GM18505 (cell line): ENCODE measurements around the gene WDR81.
"Not testable (repeated sequence)": the region's sequence is repeated elsewhere in the genome, so short reads cannot be mapped to it uniquely, and the experiment has no call there.

Experiments
- ATAC-seq: cut with Tn5 transposase; IDR thresholded peaks from one replicate; pipeline ENCODE4 v1.9.1; 2021; ENCODE audit not compliant: unreplicated experiment
- POLR2A ChIP-seq: IDR thresholded peaks from 4 replicates; pipeline ENCODE4 v1.6.1; 2011; ENCODE audit warnings: borderline replicate concordance; ENCODE audit not compliant: insufficient read depth, insufficient read length; ENCODE audit errors: extremely low read depth

The WDR81 gene

DNA sequence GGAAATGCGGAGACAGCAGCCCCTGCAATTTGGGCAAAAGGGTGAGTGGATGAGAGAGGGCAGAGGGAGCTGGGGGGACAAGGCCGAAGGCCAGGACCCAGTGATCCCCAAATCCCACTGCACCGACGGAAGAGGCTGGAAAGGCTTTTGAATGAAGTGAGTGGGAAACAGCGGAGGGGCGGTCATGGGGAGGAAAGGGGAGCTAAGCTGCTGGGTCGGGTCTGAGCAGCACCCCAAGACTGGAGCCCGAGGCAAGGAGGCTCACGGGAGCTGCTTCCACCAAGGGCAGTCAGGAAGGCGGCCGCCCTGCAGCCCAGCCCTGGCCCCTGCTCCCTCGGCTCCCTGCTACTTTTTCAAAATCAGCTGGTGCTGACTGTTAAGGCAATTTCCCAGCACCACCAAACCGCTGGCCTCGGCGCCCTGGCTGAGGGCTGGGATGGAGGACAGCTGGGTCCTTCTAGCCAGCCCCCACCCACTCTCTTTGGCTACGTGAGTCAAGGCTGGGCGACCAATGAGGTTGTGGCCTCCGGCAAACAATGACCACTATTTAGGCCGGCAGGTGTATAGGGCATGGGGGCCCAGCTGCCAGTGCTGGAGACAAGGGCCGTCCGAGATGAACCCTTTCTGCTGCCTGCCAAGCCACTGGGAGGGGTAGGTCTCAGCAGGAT is 37.9 kb downstream of the WDR81 start:
- no peak for ATAC-seq
- no peak for TF ChIP-seq POLR2A

DNA sequence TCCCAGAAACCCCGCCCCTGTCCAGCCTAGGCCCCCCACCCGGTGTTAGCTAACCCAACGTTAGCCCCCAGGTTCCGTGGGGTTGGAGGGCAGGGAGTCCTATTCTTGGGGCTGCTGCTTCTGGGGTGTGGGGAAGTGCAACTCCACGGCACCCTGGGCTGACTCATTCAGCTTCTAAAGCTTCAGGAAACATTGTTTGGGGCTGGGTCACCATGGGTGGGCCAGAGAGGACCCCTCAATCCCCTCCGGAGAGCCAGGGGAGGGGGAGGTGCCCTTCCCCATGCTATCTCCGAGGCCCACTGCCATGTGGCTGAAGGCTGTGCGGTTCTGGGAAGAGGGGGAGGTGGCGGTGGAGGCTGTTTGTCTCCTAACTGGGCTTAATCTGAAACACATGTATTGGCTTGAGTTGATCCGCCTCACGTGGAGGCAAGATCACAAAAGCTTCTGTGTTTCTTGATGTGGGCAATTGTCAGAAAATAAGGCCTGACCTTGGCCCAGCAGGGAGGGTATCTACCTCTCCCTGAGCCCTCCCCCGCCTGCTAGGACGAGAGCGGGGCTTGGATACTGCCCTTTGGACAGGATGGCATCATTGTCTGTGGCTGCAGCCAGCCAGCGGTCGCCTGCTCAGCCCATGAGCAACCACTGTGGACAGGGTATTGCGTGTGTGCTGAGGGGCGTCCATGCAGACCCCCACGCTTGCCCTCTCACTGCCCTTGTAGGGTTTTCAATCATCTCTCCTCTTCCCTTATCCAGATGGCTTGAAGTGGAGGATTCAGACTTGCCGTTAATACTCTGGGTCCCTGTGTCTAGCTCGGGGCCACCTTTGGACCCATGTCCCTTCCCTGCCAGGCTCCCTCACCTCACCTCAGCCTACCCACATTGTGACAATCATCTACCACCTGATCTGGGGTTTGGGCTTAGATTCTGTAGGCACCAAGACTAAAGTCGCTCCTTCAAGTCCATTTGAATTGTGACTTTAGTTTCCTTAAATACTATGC is 38.7 kb downstream of the WDR81 start:
- no peak for ATAC-seq
- no peak for TF ChIP-seq POLR2A

DNA sequence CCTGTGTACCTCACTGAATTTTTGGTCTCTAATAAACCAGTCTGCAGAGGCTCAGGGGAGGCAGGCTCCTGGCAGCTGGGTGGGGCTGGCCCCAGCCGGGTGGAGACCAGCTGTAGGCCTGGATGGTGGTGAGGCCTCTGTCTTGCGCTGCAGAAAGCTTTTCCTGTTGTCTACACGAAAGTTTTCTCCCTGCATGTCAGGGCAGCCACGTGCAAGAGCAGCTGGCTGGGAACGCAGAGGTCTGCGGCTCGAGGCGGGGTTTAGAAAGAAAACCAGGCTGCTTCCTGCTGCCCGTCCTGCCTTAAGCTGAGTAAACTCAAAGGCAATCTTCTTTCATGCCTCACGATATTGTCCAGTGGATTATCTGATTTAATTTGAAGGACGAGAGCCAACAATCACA is 39.8 kb downstream of the WDR81 start:
- ATAC-seq: no peak
- no peak for TF ChIP-seq POLR2A

DNA sequence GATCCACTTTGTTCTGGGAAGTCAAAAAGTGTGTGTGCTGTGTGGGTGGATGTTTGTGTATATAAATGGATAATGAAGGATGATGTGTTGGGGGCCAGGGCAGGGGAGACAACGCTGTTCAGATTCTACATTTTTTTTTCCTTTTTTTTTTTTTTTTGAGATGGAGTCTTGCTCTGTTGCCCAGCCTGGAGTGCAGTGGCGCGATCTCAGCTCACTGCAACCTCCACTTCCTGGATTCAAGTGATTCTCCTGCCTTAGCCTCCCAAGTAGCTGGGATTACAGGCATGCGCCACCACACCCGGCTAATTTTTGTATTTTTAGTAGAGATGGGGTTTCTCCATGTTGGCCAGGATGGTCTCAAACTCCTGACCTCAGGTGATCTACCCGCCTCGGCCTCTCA is 40.2 kb downstream of the WDR81 start:
- not testable (repeated sequence) for ATAC-seq

DNA sequence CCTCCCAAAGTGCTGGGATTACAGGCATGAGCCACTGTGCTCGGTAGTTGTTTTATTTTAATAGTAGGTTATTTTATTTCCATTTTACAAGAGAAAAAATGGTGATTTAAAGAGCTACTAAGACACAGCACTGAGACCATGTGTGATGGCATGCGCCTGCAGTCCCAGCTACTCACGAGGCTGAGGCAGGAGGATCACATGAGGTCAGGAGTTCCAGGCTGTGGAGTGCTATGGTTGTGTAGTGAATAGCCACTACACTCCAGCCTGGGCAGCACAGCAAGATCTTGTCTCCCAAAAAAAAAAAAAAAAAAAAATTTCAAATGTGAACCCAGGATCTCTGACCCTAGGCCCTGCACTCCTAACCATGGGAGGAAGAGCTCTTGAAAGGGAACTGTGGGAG is 41.1 kb downstream of the WDR81 start:
- ATAC-seq: no peak
- TF ChIP-seq POLR2A: no peak

DNA sequence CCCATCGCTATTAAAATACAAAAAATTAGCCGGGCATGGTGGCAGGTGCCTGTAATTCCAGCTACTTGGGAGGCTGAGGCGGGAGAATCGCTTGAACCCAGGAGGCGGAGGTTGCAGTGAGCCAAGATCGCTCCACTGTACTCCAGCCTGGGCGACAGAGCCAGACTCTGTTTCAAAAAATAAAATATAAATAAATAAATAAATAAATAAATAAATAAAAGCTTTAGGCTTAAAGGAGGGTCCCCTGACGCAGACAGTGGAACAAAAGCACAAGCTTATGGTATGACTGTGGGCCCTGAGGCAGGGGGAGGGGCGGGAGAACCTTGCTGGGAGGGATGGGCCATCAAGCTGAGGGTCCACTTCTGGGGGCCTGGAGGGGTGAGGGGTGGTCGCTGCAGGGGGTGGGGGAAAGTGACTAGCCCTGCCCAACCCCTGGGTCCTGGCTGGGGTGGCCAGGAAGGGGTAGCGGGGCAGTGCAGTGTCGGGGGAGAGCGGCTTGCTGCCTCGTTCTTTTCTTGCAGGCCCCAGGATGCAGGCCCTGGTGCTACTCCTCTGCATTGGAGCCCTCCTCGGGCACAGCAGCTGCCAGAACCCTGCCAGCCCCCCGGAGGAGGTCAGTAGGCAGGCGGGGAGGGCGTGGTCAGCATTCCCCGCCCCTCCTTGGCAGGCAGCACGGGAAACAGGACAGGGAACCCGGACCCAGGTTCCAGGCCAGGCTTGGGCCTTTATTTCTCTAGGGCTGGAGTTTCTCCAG is 42.1 kb downstream of the WDR81 start:
- TF ChIP-seq POLR2A: no peak
- no peak for ATAC-seq

DNA sequence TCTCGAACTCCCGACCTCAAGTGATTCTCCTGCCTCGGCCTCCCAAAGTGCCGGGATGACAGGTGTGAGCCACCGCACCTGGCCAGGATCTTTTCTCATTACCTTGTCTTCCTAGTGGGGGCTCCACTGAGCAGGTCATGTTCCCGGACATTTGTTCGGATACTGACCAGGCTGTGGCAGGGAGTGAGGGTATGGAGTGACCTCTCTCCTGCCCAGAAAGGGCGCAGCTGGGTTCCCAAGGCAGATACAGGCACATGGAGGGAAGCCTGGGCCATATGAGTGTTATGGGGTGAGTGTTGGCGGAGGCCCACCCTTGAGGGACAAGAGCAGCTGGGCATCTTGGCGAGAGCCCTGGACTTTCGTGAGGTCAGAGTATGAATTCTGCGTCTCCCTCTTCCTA is 42.9 kb downstream of the WDR81 start:
- no peak for TF ChIP-seq POLR2A
- no peak for ATAC-seq

GRCh38 chr17:1769822-1770477 is 45.4 kb downstream of the WDR81 start:
- ATAC-seq: no peak
- no peak for TF ChIP-seq POLR2A

GRCh38 chr17:1773000-1773695 is 48.6 kb downstream of the WDR81 start:
- ATAC-seq: not testable (repeated sequence)

- no peak for ATAC-seq
- TF ChIP-seq POLR2A: no peak
These were observed 49.2 kb downstream of the WDR81 start for GRCh38 chr17:1773696-1774181.

DNA sequence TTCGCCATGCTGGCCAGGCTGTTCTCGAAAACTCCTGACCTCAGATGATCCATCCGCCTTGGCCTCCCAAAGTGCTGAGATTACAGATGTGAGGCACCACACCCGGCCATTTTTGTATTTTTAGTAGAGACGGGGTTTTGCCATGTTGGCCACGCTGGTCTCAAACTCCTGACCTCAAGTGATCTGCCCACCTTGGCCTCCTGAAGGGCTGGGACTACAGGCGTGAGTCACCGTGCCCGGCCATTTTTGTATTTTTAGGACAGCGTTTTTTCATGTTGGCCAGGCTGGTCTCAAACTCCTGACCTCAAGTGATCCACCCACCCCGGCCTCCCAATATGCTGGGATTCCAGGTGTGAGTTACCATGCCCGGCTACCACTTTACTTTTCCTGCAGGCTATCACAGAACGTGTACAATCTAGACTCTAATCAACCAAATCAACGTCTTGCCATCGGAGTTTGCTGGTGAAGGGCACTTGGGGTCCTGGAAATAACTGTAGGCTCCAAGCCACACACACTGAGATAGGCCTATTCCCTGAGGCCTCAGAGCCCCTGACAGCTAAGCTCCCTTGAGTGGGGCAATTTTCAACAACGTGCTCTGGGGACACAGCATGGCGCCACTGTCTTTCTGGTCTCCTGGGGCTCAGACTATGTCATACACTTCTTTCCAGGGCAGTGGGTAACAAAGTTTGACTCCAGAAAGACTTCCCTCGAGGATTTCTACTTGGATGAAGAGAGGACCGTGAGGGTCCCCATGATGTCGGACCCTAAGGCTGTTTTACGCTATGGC is 50.1 kb downstream of the WDR81 start:
- ATAC-seq: no peak
- no peak for TF ChIP-seq POLR2A

- ATAC-seq: no peak
- no peak for TF ChIP-seq POLR2A
These were observed 51.8 kb downstream of the WDR81 start for GRCh38 chr17:1776328-1776727.
